Measurements from ENCODE around the gene DKC1. TPM values are rescaled to one million over a fixed set of nuclear protein-coding genes. Genes with fewer than 3 reads are reported as not detected.

The DKC1 gene
- total RNA-seq, 1 experiment from 2014 or later = 160 TPM

DNA sequence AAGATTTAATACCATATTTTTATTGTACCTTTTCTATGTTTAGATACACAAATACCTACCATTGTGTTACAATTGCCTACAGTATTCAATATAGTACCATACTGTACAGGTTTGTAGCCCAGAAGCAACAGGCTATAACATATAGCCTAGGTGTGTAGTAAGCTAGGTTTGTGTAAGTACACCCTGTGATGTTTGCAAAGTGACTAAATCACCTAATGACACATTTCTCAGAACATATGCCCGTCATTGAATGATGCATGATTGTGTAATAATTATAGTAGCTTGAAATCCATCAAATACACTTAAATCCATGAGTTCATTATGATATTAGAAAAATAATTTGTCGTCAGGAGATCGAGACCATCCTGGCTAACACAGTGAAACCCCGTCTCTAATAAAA is 42.6 kb upstream of the DKC1 start:
- Histone ChIP-seq H3K9ac (ENCODE audit: extremely low read depth, insufficient read length, low read length) (no peak overlapping the region), H3K79me2 (ENCODE audit: insufficient read depth, low read length) (no peaks in the 10 kb centered on the region), H3K18ac (ENCODE audit: insufficient read length, low read depth, low read length) (no peak overlapping the region), H4K5ac (ENCODE audit: insufficient read length, low read depth, low read length) (no peak overlapping the region), H2BK20ac (ENCODE audit: low read depth, low read length, poor library complexity, severe bottlenecking) (no peak overlapping the region), H3K23me2 (ENCODE audit: insufficient read length, low read depth, low read length, poor library complexity, severe bottlenecking) (no peaks in the 10 kb centered on the region), H2BK12ac (ENCODE audit: insufficient read length, low read depth, low read length) (no peak overlapping the region), H2AFZ (ENCODE audit: low read length) (no peak overlapping the region), H3K79me1 (ENCODE audit: insufficient read depth, low read depth, low read length, poor library complexity, severe bottlenecking) (no peaks in the 10 kb centered on the region), H4K8ac (replicated peaks; ENCODE audit: insufficient read length, low read depth, low read length) (no peak overlapping the region), H3K4ac (ENCODE audit: low read depth, low read length) (no peak overlapping the region), H3K27me3 (ENCODE audit: insufficient read depth, low read length) (no peaks in the 10 kb centered on the region), H3K9me3 (ENCODE audit: control insufficient read depth, low read depth, low read length) (peaks cover 38% of the 10 kb centered on the region), H2BK5ac (ENCODE audit: insufficient read length, low read length) (no peak overlapping the region), H2BK15ac (ENCODE audit: low read depth, low read length) (no peak overlapping the region), H4K20me1 (ENCODE audit: control insufficient read depth, insufficient read depth, insufficient read length) (no peaks in the 10 kb centered on the region), H4K91ac (ENCODE audit: insufficient read length, low read depth, low read length) (no peak overlapping the region), H3K14ac (ENCODE audit: insufficient read depth, low read length) (no peak overlapping the region), H2AK5ac (ENCODE audit: insufficient read length, low read length) (no peak overlapping the region), H3K23ac (ENCODE audit: insufficient read length, low read depth, low read length) (no peak overlapping the region), H3K27ac (ENCODE audit: insufficient read length, low read depth, low read length) (no peak overlapping the region), H3K4me2 (ENCODE audit: insufficient read depth, insufficient read length, low read length) (no peak overlapping the region), H3K4me1 (ENCODE audit: insufficient read depth, low read length) (no peaks in the 10 kb centered on the region), H3K56ac (ENCODE audit: insufficient read length, low read depth, low read length) (no peak overlapping the region), H3T11ph (ENCODE audit: low read length) (no peak overlapping the region), H2BK120ac (ENCODE audit: low read depth, low read length, poor library complexity, severe bottlenecking) (no peak overlapping the region)
- no CpG with 5 or more reads among the region's 4 CpGs for whole genome bisulfite sequencing (ENCODE audit: extremely low coverage, insufficient read length, low lambda C conversion rate)
- Mint-ChIP-seq H3K9me3 (peaks cover 68 to 71% of the 10 kb centered on the region in 2 experiments), H3K4me1 (peaks cover 0 to 5% of the 10 kb centered on the region in 2 experiments; a peak in 1 of 4 replicates), H3K27me3 (ENCODE audit: low read depth) (no peaks in the 10 kb centered on the region), H3K27ac (no peak overlapping the region), H3K4me3 (no peak overlapping the region), H3K36me3 (ENCODE audit: insufficient read depth in 1 of 3, low read depth in 3 of 3) (peaks cover 0 to 6% (median 0%) of the 10 kb centered on the region in 3 experiments; a peak in 3 of 7 replicates)
- no peak for DNase-seq
- TF ChIP-seq, protein P1, sequence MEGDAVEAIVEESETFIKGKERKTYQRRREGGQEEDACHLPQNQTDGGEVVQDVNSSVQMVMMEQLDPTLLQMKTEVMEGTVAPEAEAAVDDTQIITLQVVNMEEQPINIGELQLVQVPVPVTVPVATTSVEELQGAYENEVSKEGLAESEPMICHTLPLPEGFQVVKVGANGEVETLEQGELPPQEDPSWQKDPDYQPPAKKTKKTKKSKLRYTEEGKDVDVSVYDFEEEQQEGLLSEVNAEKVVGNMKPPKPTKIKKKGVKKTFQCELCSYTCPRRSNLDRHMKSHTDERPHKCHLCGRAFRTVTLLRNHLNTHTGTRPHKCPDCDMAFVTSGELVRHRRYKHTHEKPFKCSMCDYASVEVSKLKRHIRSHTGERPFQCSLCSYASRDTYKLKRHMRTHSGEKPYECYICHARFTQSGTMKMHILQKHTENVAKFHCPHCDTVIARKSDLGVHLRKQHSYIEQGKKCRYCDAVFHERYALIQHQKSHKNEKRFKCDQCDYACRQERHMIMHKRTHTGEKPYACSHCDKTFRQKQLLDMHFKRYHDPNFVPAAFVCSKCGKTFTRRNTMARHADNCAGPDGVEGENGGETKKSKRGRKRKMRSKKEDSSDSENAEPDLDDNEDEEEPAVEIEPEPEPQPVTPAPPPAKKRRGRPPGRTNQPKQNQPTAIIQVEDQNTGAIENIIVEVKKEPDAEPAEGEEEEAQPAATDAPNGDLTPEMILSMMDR (conservative IDR thresholded peaks at IDR 0.05) = no peak

All from H9 (cell line).